ENCODE measurements around the gene C11orf68. TPM values are rescaled to one million over a fixed set of nuclear protein-coding genes. Genes with fewer than 3 reads are reported as not detected.
A peak's percentile ranks its signal among the peaks of the same experiment; 100 is the strongest.

C11orf68 gene
- total and polyA plus RNA-seq, 9 of the 15 experiments (the other 6 are each of a cell fraction or from before 2014, with no cell fraction given), result 3.6 to 35.9 (median 12.8) TPM

DNA sequence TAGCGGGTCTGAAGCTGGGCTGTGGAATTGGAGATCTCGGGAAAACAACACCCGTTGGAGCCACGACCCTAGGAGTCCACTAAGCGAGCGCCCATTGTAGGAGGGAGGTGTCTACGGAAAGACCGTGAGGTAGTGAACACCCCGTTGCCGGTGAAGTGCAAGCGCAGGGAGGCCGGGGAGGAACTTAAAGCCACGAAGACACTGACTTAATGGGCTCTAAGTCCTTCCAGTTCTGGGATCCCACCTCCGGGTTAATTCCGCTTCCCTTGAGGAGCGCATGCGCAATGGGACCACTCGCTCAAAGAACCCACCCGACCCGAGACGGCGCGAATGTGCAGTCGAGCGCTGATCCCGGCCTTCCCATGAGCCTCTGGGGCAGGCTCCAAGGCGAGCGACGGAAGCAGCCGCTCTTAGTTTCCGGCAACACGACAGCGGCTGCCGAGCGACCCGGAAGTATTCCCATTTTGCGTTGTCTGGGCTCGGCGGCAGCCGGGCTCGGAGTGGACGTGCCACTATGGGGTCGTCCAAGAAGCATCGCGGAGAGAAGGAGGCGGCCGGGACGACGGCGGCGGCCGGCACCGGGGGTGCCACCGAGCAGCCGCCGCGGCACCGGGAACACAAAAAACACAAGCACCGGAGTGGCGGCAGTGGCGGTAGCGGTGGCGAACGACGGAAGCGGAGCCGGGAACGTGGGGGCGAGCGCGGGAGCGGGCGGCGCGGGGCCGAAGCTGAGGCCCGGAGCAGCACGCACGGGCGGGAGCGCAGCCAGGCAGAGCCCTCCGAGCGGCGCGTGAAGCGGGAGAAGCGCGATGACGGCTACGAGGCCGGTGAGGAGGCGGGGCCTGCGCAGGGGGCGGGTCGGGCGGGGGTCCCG, 42.6 kb upstream of the C11orf68 start, which contains the start of gene SART1 (continued):
- TF ChIP-seq, protein P1, sequence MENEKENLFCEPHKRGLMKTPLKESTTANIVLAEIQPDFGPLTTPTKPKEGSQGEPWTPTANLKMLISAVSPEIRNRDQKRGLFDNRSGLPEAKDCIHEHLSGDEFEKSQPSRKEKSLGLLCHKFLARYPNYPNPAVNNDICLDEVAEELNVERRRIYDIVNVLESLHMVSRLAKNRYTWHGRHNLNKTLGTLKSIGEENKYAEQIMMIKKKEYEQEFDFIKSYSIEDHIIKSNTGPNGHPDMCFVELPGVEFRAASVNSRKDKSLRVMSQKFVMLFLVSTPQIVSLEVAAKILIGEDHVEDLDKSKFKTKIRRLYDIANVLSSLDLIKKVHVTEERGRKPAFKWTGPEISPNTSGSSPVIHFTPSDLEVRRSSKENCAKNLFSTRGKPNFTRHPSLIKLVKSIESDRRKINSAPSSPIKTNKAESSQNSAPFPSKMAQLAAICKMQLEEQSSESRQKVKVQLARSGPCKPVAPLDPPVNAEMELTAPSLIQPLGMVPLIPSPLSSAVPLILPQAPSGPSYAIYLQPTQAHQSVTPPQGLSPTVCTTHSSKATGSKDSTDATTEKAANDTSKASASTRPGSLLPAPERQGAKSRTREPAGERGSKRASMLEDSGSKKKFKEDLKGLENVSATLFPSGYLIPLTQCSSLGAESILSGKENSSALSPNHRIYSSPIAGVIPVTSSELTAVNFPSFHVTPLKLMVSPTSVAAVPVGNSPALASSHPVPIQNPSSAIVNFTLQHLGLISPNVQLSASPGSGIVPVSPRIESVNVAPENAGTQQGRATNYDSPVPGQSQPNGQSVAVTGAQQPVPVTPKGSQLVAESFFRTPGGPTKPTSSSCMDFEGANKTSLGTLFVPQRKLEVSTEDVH (IDR thresholded peaks at IDR 0.05; ENCODE audit: low read depth, partially characterized antibody), result peak; percentile 95
- TF ChIP-seq, protein P2, sequence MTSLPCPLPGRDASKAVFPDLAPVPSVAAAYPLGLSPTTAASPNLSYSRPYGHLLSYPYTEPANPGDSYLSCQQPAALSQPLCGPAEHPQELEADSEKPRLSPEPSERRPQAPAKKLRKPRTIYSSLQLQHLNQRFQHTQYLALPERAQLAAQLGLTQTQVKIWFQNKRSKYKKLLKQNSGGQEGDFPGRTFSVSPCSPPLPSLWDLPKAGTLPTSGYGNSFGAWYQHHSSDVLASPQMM (CRISPR knock-in tag; IDR thresholded peaks at IDR 0.05), result no peak
- TF ChIP-seq MAFF (IDR thresholded peaks at IDR 0.05; ENCODE audit: low read length) (no peak), MEIS2 (IDR thresholded peaks at IDR 0.05; ENCODE audit: partially characterized antibody) (peak; percentile 91), TAF9B (IDR thresholded peaks at IDR 0.05; ENCODE audit: partially characterized antibody) (peak; percentile 81), ZNF589 (CRISPR knock-in tag; IDR thresholded peaks at IDR 0.05; ENCODE audit: low read depth) (0 out of 2 replicates have a peak, but pooled peaks have one; percentile 24), GTF2F1 (IDR thresholded peaks at IDR 0.05; ENCODE audit: low read depth, low read length) (no peak), ZFX (CRISPR knock-in tag; IDR thresholded peaks at IDR 0.05) (peak; percentile 96), ZBED1 (IDR thresholded peaks at IDR 0.05) (no peak), ZFP30 (CRISPR knock-in tag; IDR thresholded peaks at IDR 0.05; ENCODE audit: borderline replicate concordance) (no peak), TBP (optimal IDR thresholded peaks at IDR 0.05; ENCODE audit: low read depth, low read length) (peak; percentile 89)
- TF ChIP-seq, protein P3, sequence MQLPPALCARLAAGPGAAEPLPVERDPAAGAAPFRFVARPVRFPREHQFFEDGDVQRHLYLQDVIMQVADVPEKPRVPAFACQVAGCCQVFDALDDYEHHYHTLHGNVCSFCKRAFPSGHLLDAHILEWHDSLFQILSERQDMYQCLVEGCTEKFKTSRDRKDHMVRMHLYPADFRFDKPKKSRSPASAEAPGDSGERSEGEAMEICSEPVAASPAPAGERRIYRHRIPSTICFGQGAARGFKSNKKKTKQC (CRISPR knock-in tag; IDR thresholded peaks at IDR 0.05), result peak; percentile 39; the same call in 1 of the 2 replicates
- TF ChIP-seq, protein P4, sequence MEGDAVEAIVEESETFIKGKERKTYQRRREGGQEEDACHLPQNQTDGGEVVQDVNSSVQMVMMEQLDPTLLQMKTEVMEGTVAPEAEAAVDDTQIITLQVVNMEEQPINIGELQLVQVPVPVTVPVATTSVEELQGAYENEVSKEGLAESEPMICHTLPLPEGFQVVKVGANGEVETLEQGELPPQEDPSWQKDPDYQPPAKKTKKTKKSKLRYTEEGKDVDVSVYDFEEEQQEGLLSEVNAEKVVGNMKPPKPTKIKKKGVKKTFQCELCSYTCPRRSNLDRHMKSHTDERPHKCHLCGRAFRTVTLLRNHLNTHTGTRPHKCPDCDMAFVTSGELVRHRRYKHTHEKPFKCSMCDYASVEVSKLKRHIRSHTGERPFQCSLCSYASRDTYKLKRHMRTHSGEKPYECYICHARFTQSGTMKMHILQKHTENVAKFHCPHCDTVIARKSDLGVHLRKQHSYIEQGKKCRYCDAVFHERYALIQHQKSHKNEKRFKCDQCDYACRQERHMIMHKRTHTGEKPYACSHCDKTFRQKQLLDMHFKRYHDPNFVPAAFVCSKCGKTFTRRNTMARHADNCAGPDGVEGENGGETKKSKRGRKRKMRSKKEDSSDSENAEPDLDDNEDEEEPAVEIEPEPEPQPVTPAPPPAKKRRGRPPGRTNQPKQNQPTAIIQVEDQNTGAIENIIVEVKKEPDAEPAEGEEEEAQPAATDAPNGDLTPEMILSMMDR (IDR thresholded peaks at IDR 0.05 in 2 of 3, conservative IDR thresholded peaks at IDR 0.05 in 1 of 3; ENCODE audit: insufficient read depth in 2 of 3, low read depth in 1 of 3, low read length in 3 of 3), result no peak
- TF ChIP-seq, protein P5, sequence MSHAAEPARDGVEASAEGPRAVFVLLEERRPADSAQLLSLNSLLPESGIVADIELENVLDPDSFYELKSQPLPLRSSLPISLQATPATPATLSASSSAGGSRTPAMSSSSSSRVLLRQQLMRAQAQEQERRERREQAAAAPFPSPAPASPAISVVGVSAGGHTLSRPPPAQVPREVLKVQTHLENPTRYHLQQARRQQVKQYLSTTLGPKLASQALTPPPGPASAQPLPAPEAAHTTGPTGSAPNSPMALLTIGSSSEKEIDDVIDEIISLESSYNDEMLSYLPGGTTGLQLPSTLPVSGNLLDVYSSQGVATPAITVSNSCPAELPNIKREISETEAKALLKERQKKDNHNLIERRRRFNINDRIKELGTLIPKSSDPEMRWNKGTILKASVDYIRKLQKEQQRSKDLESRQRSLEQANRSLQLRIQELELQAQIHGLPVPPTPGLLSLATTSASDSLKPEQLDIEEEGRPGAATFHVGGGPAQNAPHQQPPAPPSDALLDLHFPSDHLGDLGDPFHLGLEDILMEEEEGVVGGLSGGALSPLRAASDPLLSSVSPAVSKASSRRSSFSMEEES (CRISPR knock-in tag; IDR thresholded peaks at IDR 0.05), result no peak
